H1 (cell line): ENCODE data around the gene OR2H1. TPM values are rescaled to one million over a fixed set of nuclear protein-coding genes. Genes with fewer than 3 reads are reported as not detected.

Experiments
- CTCF ChIA-PET: fragments of 300-600 bp; sonication (Branson Sonifier 250); formaldehyde crosslinking; loops from one replicate; lab custom pipeline; 2021; ENCODE audit not compliant: partially characterized antibody; lab: Charles Lee
- POLR2A ChIA-PET: fragments of 300-600 bp; sonication (Branson Sonifier 250); formaldehyde crosslinking; loops from one replicate; lab custom pipeline; 2021; ENCODE audit warnings: inconsistent platforms; ENCODE audit not compliant: partially characterized antibody; lab: Charles Lee
- DNase-seq, 2 experiments: peaks; one replicate each; pipeline versions ENCODE4 v3.0.0 to v3.0.0-alpha.2; 2010 to 2022; ENCODE audit warnings: low spot score in 2 of 2, low read depth in 1 of 2, mixed read lengths in 1 of 2
- FAIRE-seq: peaks from 2 replicates; lab custom pipeline; 2011; peaks lifted over from hg19 to GRCh38; lab: Jason Lieb, UNC
- H2AFZ ChIP-seq: 2 replicates; pipeline ENCODE4 v1.8.1; 2012; ENCODE audit warnings: low read length, inconsistent platforms
- H2AK5ac ChIP-seq: 2 replicates; pipeline ENCODE4 v1.6.1; 2013; ENCODE audit warnings: low read depth, low read length
- H2BK120ac ChIP-seq: replicated peaks from 2 replicates; pipeline ENCODE3; 2013; ENCODE audit warnings: low read depth, low read length, inconsistent platforms
- H2BK12ac ChIP-seq: 2 replicates; pipeline ENCODE4 v1.6.1; 2013; ENCODE audit warnings: low read depth, low read length
- H2BK15ac ChIP-seq: 2 replicates; pipeline ENCODE4 v1.6.1; 2013; ENCODE audit warnings: low read length
- H2BK20ac ChIP-seq: 2 replicates; pipeline ENCODE4 v1.6.1; 2013; ENCODE audit warnings: low read length
- H2BK5ac ChIP-seq: 2 replicates; pipeline ENCODE4 v1.6.1; 2013; ENCODE audit warnings: low read depth, low read length
- H3K14ac ChIP-seq: 2 replicates; pipeline ENCODE4 v1.6.1; 2013; ENCODE audit warnings: inconsistent platforms; ENCODE audit not compliant: insufficient read length
- H3K18ac ChIP-seq: 2 replicates; pipeline ENCODE4 v1.6.1; 2013; ENCODE audit warnings: low read length; ENCODE audit errors: extremely low read depth
- H3K23ac ChIP-seq: 2 replicates; pipeline ENCODE4 v1.6.1; 2013; ENCODE audit warnings: inconsistent platforms; ENCODE audit not compliant: insufficient read length
- H3K23me2 ChIP-seq: 2 replicates; pipeline ENCODE4 v1.6.1; 2013; ENCODE audit warnings: low read depth, low read length
- H3K27ac ChIP-seq: 2 replicates; pipeline ENCODE4 v1.6.1; 2011; ENCODE audit warnings: low read depth, low read length, inconsistent platforms
- H3K27me3 ChIP-seq, 4 experiments: replicated peaks in 1 of 4; 1 replicate in 1 of 4; 2 replicates in 3 of 4; pipeline versions ENCODE4 v1.6.1 to v1.8.1; 2011 to 2013; ENCODE audit warnings: low read length in 3 of 4, mild to moderate bottlenecking in 3 of 4, inconsistent platforms in 2 of 4, mixed read lengths in 2 of 4, moderate library complexity in 1 of 4; ENCODE audit not compliant: control insufficient read depth in 3 of 4, insufficient read depth in 3 of 4; ENCODE audit errors: extremely low read depth in 1 of 4
- H3K36me3 ChIP-seq, 4 experiments: 2 replicates each; pipeline versions ENCODE4 v1.6.1 to v1.8.1; 2011 to 2013; ENCODE audit warnings: mild to moderate bottlenecking in 4 of 4, low read length in 3 of 4, moderate library complexity in 2 of 4, control low read depth in 1 of 4, inconsistent platforms in 1 of 4; ENCODE audit not compliant: insufficient read depth in 4 of 4, control insufficient read depth in 2 of 4
- H3K4ac ChIP-seq: replicated peaks from 2 replicates; pipeline ENCODE3; 2013; ENCODE audit warnings: low read length, low read depth, mixed read lengths, inconsistent platforms; ENCODE audit not compliant: insufficient read length
- H3K4me1 ChIP-seq, 4 experiments: replicated peaks in 1 of 4; 1 replicate in 1 of 4; 2 replicates in 3 of 4; pipeline versions ENCODE4 v1.6.1 to v1.8.1; 2011 to 2013; ENCODE audit warnings: low read length in 3 of 4, inconsistent platforms in 2 of 4, mixed read lengths in 1 of 4; ENCODE audit not compliant: insufficient read depth in 4 of 4, control insufficient read depth in 3 of 4
- H3K4me2 ChIP-seq, 2 experiments: 2 replicates each; pipeline versions ENCODE4 v1.6.1 to v1.8.1; 2011 to 2013; ENCODE audit warnings: low read depth in 2 of 2, low read length in 2 of 2, control low read depth in 1 of 2, inconsistent platforms in 1 of 2, mild to moderate bottlenecking in 1 of 2; ENCODE audit not compliant: insufficient read depth in 1 of 2
- H3K4me3 ChIP-seq, 4 experiments: fragments of 200-600, 300-600 bp in 1 of 4; sonication (generic), shearing (Covaris generic), sonication (Bioruptor Twin) in 1 of 4; 2 replicates each; pipeline versions ENCODE4 v1.5.1 to v1.8.1; 2011 to 2016; ENCODE audit warnings: low read length in 4 of 4, low read depth in 3 of 4, control low read depth in 2 of 4, inconsistent platforms in 2 of 4, mild to moderate bottlenecking in 2 of 4, mixed read lengths in 1 of 4, moderate library complexity in 1 of 4; ENCODE audit not compliant: insufficient read depth in 2 of 4; ENCODE audit errors: extremely low read depth in 1 of 4
- H3K56ac ChIP-seq: replicated peaks from 2 replicates; pipeline ENCODE3; 2013; ENCODE audit warnings: low read depth, mild to moderate bottlenecking, mixed read lengths, low read length, inconsistent platforms; ENCODE audit not compliant: insufficient read length
- H3K79me1 ChIP-seq: 2 replicates; pipeline ENCODE4 v1.6.1; 2013; ENCODE audit warnings: low read depth, low read length, control low read depth
- H3K79me2 ChIP-seq, 2 experiments: 2 replicates each; pipeline versions ENCODE4 v1.6.1 to v1.8.1; 2012 to 2013; ENCODE audit warnings: low read length in 2 of 2, mild to moderate bottlenecking in 2 of 2, inconsistent platforms in 1 of 2; ENCODE audit not compliant: insufficient read depth in 2 of 2, control insufficient read depth in 1 of 2
- H3K9ac ChIP-seq, 4 experiments: replicated peaks in 1 of 4; 1 replicate in 1 of 4; 2 replicates in 3 of 4; pipeline versions ENCODE4 v1.6.1 to v1.8.1; 2011 to 2013; ENCODE audit warnings: low read depth in 3 of 4, low read length in 3 of 4, control low read depth in 2 of 4, mild to moderate bottlenecking in 2 of 4, moderate library complexity in 2 of 4, inconsistent platforms in 1 of 4; ENCODE audit errors: extremely low read depth in 1 of 4
- H3K9me3 ChIP-seq, 2 experiments: 2 replicates each; pipeline versions ENCODE4 v1.6.1 to v1.8.1; 2012 to 2013; ENCODE audit warnings: mild to moderate bottlenecking in 2 of 2, moderate library complexity in 2 of 2, control low read depth in 1 of 2, inconsistent platforms in 1 of 2, low read depth in 1 of 2, low read length in 1 of 2, mixed read lengths in 1 of 2; ENCODE audit not compliant: insufficient read depth in 2 of 2
- H4K20me1 ChIP-seq, 2 experiments: replicated peaks in 1 of 2; 2 replicates each; pipeline versions ENCODE3 to v1.8.1; 2011 to 2013; ENCODE audit warnings: inconsistent platforms in 2 of 2, low read length in 2 of 2, mild to moderate bottlenecking in 1 of 2; ENCODE audit not compliant: insufficient read depth in 2 of 2, control insufficient read depth in 1 of 2
- H4K5ac ChIP-seq: 2 replicates; pipeline ENCODE4 v1.6.1; 2013; ENCODE audit warnings: low read length, low read depth, mixed read lengths, inconsistent platforms; ENCODE audit not compliant: insufficient read length
- H4K8ac ChIP-seq: 2 replicates; pipeline ENCODE4 v1.8.0; 2013; ENCODE audit warnings: mild to moderate bottlenecking, moderate library complexity, low read length, inconsistent platforms; ENCODE audit not compliant: insufficient read depth; ENCODE audit errors: extremely low read depth
- H4K91ac ChIP-seq: replicated peaks from 2 replicates; pipeline ENCODE3; 2013; ENCODE audit warnings: low read length, mixed read lengths, inconsistent platforms; ENCODE audit not compliant: insufficient read length
- SP1 ChIP-seq: IDR thresholded peaks from 2 replicates; pipeline ENCODE4 v1.6.1; 2011; ENCODE audit warnings: low read depth, low read length
- polyA plus RNA-seq, 7 experiments: library from polyadenylated mRNA; depleted of rRNA in 3 of 7; stranded (reverse) in 5 of 7; unstranded in 2 of 7; fragments of >200 nt in 5 of 7; fragments of 200-250 nt in 2 of 7; gene quantifications; 1 replicate in 5 of 7; 2 replicates in 1 of 7; 4 replicates in 1 of 7; pipeline versions ENCODE4 v1.2.1 to v1.2.3, GENCODE V29; 2011 to 2013; ENCODE audit warnings: missing spikeins in 2 of 7, mixed read lengths in 2 of 7
- total RNA-seq: library from RNA; stranded (reverse); fragmentation: NEBNext Ultra II Directional; extraction: Animal tissue kit (Norgen Biotek cat#: 25700); gene quantifications from 2 replicates; pipeline ENCODE4 v1.2.1, GENCODE V29; 2021

OR2H1 gene
- total and polyA plus RNA-seq, 2 of the 8 experiments (the other 6 are each of a cell fraction or from before 2014, with no cell fraction given): not detected

DNA sequence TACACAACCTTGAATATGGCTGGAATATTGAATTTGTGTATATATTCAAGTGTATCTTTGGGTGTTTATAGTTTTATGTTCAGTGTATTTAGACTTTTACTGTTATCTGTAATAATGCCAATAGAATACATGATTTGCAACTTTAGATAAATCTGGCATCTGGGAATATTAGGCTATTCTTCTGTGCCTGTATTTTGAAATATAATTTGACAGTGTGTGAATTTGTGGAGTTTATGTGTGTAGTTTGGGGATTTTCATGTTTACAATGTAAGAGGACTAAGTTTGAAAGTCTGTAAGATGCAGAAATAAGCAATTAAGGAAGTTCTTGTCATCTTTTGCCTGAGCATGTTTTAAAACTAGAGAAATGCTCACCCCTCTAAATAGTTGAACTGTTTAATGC, 17.9 kb upstream of the OR2H1 start, which contains the start of gene OR10C1:
OR10C1 (plus strand) TSS at position 301 of the 400 bp plus-strand sequence. CDS start 710 bp downstream, outside the sequence.
- H3K4ac ChIP-seq: no peak within 1 kb of the TSS
- CTCF ChIA-PET: interaction anchor here (0.7 kb wide), 1 partner anchor 164 kb away, joined by 3 read pairs; no protein-coding TSS in a partner anchor
- no peak within 1 kb of the TSS for H3K4me3 ChIP-seq
- POLR2A ChIA-PET: no interaction called here
- H2BK15ac ChIP-seq: no peak within 1 kb of the TSS
- H4K91ac ChIP-seq: no peak within 1 kb of the TSS
- no peak within 1 kb of the TSS for H3K27ac ChIP-seq
- H3K56ac ChIP-seq: no peak within 1 kb of the TSS
- H4K8ac ChIP-seq: no peak within 1 kb of the TSS
- DNase-seq (no peak), FAIRE-seq (no peak)
- H2BK120ac ChIP-seq: no peak within 1 kb of the TSS
- H4K20me1 ChIP-seq: no peaks in the 10 kb centered on the region
- H2BK20ac ChIP-seq: no peak within 1 kb of the TSS
- peaks cover 0 to 2% (median 0%) of the 10 kb centered on the region in 4 experiments; a peak in 1 of 7 replicates for H3K4me1 ChIP-seq
- H3K27me3 ChIP-seq: no peaks in the 10 kb centered on the region
- no peak within 1 kb of the TSS for H3K23ac ChIP-seq
- no peaks in the 10 kb centered on the region for H3K9me3 ChIP-seq
- no peak within 1 kb of the TSS for H3K14ac ChIP-seq
- H4K5ac ChIP-seq: no peak within 1 kb of the TSS
- no peak within 1 kb of the TSS for H2BK12ac ChIP-seq
- TF ChIP-seq SP1: no peak
- H2AFZ ChIP-seq: no peak within 1 kb of the TSS
- no peaks in the 10 kb centered on the region for H3K79me1 ChIP-seq
- no peak within 1 kb of the TSS for H3K4me2 ChIP-seq
- H3K79me2 ChIP-seq: no peaks in the 10 kb centered on the region
- H3K23me2 ChIP-seq: no peaks in the 10 kb centered on the region; the same call in 1 of the 2 replicates
- no peaks in the 10 kb centered on the region for H3K36me3 ChIP-seq
- no peak within 1 kb of the TSS for H2AK5ac ChIP-seq
- H2BK5ac ChIP-seq: no peak within 1 kb of the TSS
- H3K9ac ChIP-seq: no peak within 1 kb of the TSS
- H3K18ac ChIP-seq: no peak within 1 kb of the TSS
